HepG2 (cell line): ENCODE measurements around the gene IRS1. TPM values are rescaled to one million over a fixed set of nuclear protein-coding genes. Genes with fewer than 3 reads are reported as not detected.
A peak's percentile ranks its signal among the peaks of the same experiment; 100 is the strongest.

Source experiments
- ARID5B ChIP-seq: IDR thresholded peaks from 2 replicates; pipeline ENCODE4 v1.4.0; 2020; ENCODE audit warnings: mild to moderate bottlenecking, missing genetic modification reagents
- ELF4 ChIP-seq: sonication (generic); formaldehyde crosslinking; IDR thresholded peaks from 2 replicates; pipeline ENCODE4 v1.5.0; 2020; ENCODE audit warnings: missing genetic modification reagents, mild to moderate bottlenecking, moderate library complexity, borderline replicate concordance
- EP300 ChIP-seq, 3 experiments: sonication (generic) in 1 of 3; formaldehyde crosslinking in 1 of 3; IDR thresholded peaks; 2 replicates each; pipeline versions ENCODE4 v1.5.1 to v1.6.1; 2011 to 2020; ENCODE audit warnings: low read depth in 2 of 3, low read length in 2 of 3, borderline replicate concordance in 1 of 3, improper control_type of control experiment in 1 of 3, mild to moderate bottlenecking in 1 of 3, missing genetic modification reagents in 1 of 3, moderate library complexity in 1 of 3
- FOXP1 ChIP-seq, 2 experiments: fragments of 450-650 bp in 1 of 2; IDR thresholded peaks; 2 replicates each; pipeline ENCODE4 v1.6.1; 2017 to 2018; ENCODE audit warnings: antibody characterized with exemption in 1 of 2
- MED8 ChIP-seq: sonication (generic); formaldehyde crosslinking; IDR thresholded peaks from 2 replicates; pipeline ENCODE4 v1.8.1; 2023; ENCODE audit warnings: mild to moderate bottlenecking, missing genetic modification reagents; ENCODE audit not compliant: insufficient replicate concordance
- MEIS2 ChIP-seq: sonication (generic); formaldehyde crosslinking; IDR thresholded peaks from 2 replicates; pipeline ENCODE4 v1.9.0; 2021; ENCODE audit warnings: mild to moderate bottlenecking, missing genetic modification reagents
- MTA1 ChIP-seq: sonication (generic); formaldehyde crosslinking; IDR thresholded peaks from 2 replicates; pipeline ENCODE4 v1.4.0; 2020; ENCODE audit warnings: missing genetic modification reagents, mild to moderate bottlenecking, borderline replicate concordance
- REL ChIP-seq: sonication (generic); formaldehyde crosslinking; conservative IDR thresholded peaks from 2 replicates; pipeline ENCODE4 v1.8.0; 2022; ENCODE audit warnings: mild to moderate bottlenecking, missing genetic modification reagents, moderate library complexity
- SOX13 ChIP-seq, 3 experiments: fragments of 450-650 bp in 1 of 3; sonication (generic) in 1 of 3; formaldehyde crosslinking in 1 of 3; IDR thresholded peaks in 2 of 3; conservative IDR thresholded peaks in 1 of 3; 2 replicates each; pipeline versions ENCODE4 v1.5.0 to v1.6.1; 2016 to 2020; ENCODE audit warnings: antibody characterized with exemption in 1 of 3, mild to moderate bottlenecking in 1 of 3, missing compliant biosample characterization in 1 of 3, missing genetic modification reagents in 1 of 3, moderate library complexity in 1 of 3
- SOX5 ChIP-seq: IDR thresholded peaks from 2 replicates; pipeline ENCODE4 v1.6.1; 2016; ENCODE audit warnings: borderline replicate concordance
- SOX6 ChIP-seq, 2 experiments: fragments of 450-650 bp in 1 of 2; sonication (generic) in 1 of 2; formaldehyde crosslinking in 1 of 2; IDR thresholded peaks; 2 replicates each; pipeline versions ENCODE4 v1.4.0 to v1.6.1; 2017 to 2020; ENCODE audit warnings: antibody characterized with exemption in 1 of 2, mild to moderate bottlenecking in 1 of 2, missing genetic modification reagents in 1 of 2
- U2AF2 ChIP-seq: fragments of 200-400 bp; formaldehyde crosslinking; IDR thresholded peaks from 2 replicates; pipeline ENCODE4 v1.6.1; 2017; ENCODE audit warnings: low read depth, mild to moderate bottlenecking, low read length
- ZFP36 ChIP-seq: fragments of 150-350 bp; IDR thresholded peaks from 2 replicates; pipeline ENCODE4 v1.6.1; 2018; ENCODE audit warnings: borderline replicate concordance, low read length, low read depth; ENCODE audit not compliant: partially characterized antibody
- ZFP37 ChIP-seq: sonication (generic); formaldehyde crosslinking; IDR thresholded peaks from 2 replicates; pipeline ENCODE4 v1.4.0; 2020; ENCODE audit warnings: missing genetic modification reagents, borderline replicate concordance
- ZNF609 ChIP-seq: sonication (generic); formaldehyde crosslinking; IDR thresholded peaks from 2 replicates; pipeline ENCODE4 v1.4.0; 2020; ENCODE audit warnings: mild to moderate bottlenecking, missing genetic modification reagents, borderline replicate concordance
- ZNF800 ChIP-seq: sonication (generic); formaldehyde crosslinking; IDR thresholded peaks from 2 replicates; pipeline ENCODE4 v1.4.0; 2020; ENCODE audit warnings: missing genetic modification reagents
- polyA plus RNA-seq, 8 experiments: library from polyadenylated mRNA; depleted of rRNA in 3 of 8; stranded (reverse) in 7 of 8; unstranded in 1 of 8; fragments of >200 nt; fragmentation: Illumina TruSeq in 4 of 8; extraction: Trizol in 4 of 8; gene quantifications; 2 replicates each; pipeline versions ENCODE4 v1.2.1 to v1.2.3, GENCODE V29; 2011 to 2016; ENCODE audit warnings: low read depth in 4 of 8, missing spikeins in 1 of 8, mixed read lengths in 1 of 8; ENCODE audit not compliant: insufficient read depth in 1 of 8
- total RNA-seq, 5 experiments: library from RNA; depleted of rRNA; stranded (reverse); fragments of >200 nt; fragmentation: Illumina TruSeq; extraction: Trizol; gene quantifications; 2 replicates each; pipeline ENCODE4 v1.2.3, GENCODE V29; 2016; ENCODE audit warnings: low read depth in 1 of 5

The IRS1 gene
- total and polyA plus RNA-seq, 2 of the 13 experiments (the other 11 are each of a cell fraction or from before 2014, with no cell fraction given): 8.7 to 9.0 TPM

GRCh38 chr2:226794196-226794661 lies 5.4 kb downstream of the IRS1 start (continued):
- TF ChIP-seq ZNF609 (no peak), MTA1 (no peak), SOX6 (IDR thresholded peaks at IDR 0.05) (no peak), SOX6 (CRISPR knock-in tag; IDR thresholded peaks at IDR 0.05) (peak; percentile 44; the same call in 1 of the 2 replicates), U2AF2 (no peak), ZFP37 (no peak), FOXP1 (IDR thresholded peaks at IDR 0.05) (no peak), FOXP1 (CRISPR knock-in tag; IDR thresholded peaks at IDR 0.05) (peak; percentile 36; the same call in 1 of the 2 replicates), SOX5 (CRISPR knock-in tag) (peak; percentile 25; the same call in 1 of the 2 replicates), ELF4 (CRISPR knock-in tag) (no peak), MED8 (no peak), SOX13 (IDR thresholded peaks at IDR 0.05) (no peak), SOX13 (CRISPR knock-in tag; conservative IDR thresholded peaks at IDR 0.05 in 1 of 2, IDR thresholded peaks at IDR 0.05 in 1 of 2) (peak in 1 of 2 experiments; percentile 11; a peak in 1 of 4 replicates), ARID5B (CRISPR knock-in tag) (no peak), EP300 (IDR thresholded peaks at IDR 0.05; ENCODE audit: low read depth in 2 of 2, low read length in 2 of 2) (0 out of 4 replicates have a peak, but pooled peaks of 1 of the 2 experiments have one; percentile 28), EP300 (CRISPR knock-in tag; IDR thresholded peaks at IDR 0.05; ENCODE audit: borderline replicate concordance) (no peak), MEIS2 (no peak), ZFP36 (no peak), ZNF800 (0 out of 2 replicates have a peak, but pooled peaks have one; percentile 18), REL (no peak)
